IPS-18a (cell line): Measurements from ENCODE around the gene CEACAM7.
"Not testable (repeated sequence)": the region's sequence is repeated elsewhere in the genome, so short reads cannot be mapped to it uniquely, and the experiment has no call there.

Source experiments
- H3K27ac ChIP-seq: one replicate; pipeline ENCODE4 v1.5.1; 2013; ENCODE audit warnings: low read length
- H3K27me3 ChIP-seq: one replicate; pipeline ENCODE4 v1.6.1; 2013; ENCODE audit warnings: mild to moderate bottlenecking, low read length; ENCODE audit not compliant: control insufficient read depth, insufficient read depth
- H3K36me3 ChIP-seq: one replicate; pipeline ENCODE4 v1.6.1; 2013; ENCODE audit warnings: low read depth, low read length; ENCODE audit not compliant: control insufficient read depth
- H3K4me1 ChIP-seq: one replicate; pipeline ENCODE4 v1.6.1; 2013; ENCODE audit warnings: low read depth, low read length; ENCODE audit not compliant: control insufficient read depth
- H3K4me3 ChIP-seq: one replicate; pipeline ENCODE4 v1.5.1; 2013; ENCODE audit warnings: low read length
- H3K9ac ChIP-seq: one replicate; pipeline ENCODE4 v1.6.1; 2013; ENCODE audit warnings: mild to moderate bottlenecking, low read length, moderate library complexity
- H3K9me3 ChIP-seq: one replicate; pipeline ENCODE4 v1.6.1; 2013; ENCODE audit warnings: low read depth, low read length; ENCODE audit not compliant: control insufficient read depth

The CEACAM7 gene

GRCh38 chr19:41688098-41688497 is at the start of gene CEACAM7:
CEACAM7 (minus strand) TSS chr19:41688270; CDS start chr19:41688165, 105 bp downstream.
- Histone ChIP-seq H3K27ac (no peak within 1 kb of the TSS), H3K36me3 (no peaks in the 10 kb centered on the region), H3K9me3 (no peaks in the 10 kb centered on the region), H3K4me1 (peaks cover 3% of the 10 kb centered on the region), H3K4me3 (no peak within 1 kb of the TSS), H3K27me3 (peaks cover under 1% of the 10 kb centered on the region), H3K9ac (no peak within 1 kb of the TSS)

- Histone ChIP-seq H3K36me3 (no peaks in the 10 kb centered on the region), H3K27ac (no peak overlapping the region), H3K9me3 (no peaks in the 10 kb centered on the region), H3K9ac (no peak overlapping the region), H3K27me3 (no peaks in the 10 kb centered on the region), H3K4me1 (no peaks in the 10 kb centered on the region), H3K4me3 (no peak overlapping the region)
Measured at GRCh38 chr19:41735071-41735600, 47.1 kb upstream of the CEACAM7 start.

- no peak overlapping the region for H3K9ac ChIP-seq
- no peak overlapping the region for H3K4me3 ChIP-seq
- H3K4me1 ChIP-seq: no peaks in the 10 kb centered on the region
- H3K36me3 ChIP-seq: no peaks in the 10 kb centered on the region
- H3K27me3 ChIP-seq: no peaks in the 10 kb centered on the region
- H3K9me3 ChIP-seq: no peaks in the 10 kb centered on the region
- H3K27ac ChIP-seq: no peak overlapping the region
Measured at GRCh38 chr19:41734585-41734984, 46.5 kb upstream of the CEACAM7 start.

- Histone ChIP-seq H3K4me1 (no peaks in the 10 kb centered on the region), H3K27me3 (no peaks in the 10 kb centered on the region), H3K27ac (no peak overlapping the region), H3K9ac (no peak overlapping the region), H3K9me3 (no peaks in the 10 kb centered on the region), H3K4me3 (no peak overlapping the region), H3K36me3 (no peaks in the 10 kb centered on the region)
Measured at GRCh38 chr19:41734156-41734555, 46.1 kb upstream of the CEACAM7 start.

GRCh38 chr19:41726493-41726892 is 38.4 kb upstream of the CEACAM7 start:
- Histone ChIP-seq H3K27ac (no peak overlapping the region), H3K27me3 (no peaks in the 10 kb centered on the region), H3K4me1 (no peaks in the 10 kb centered on the region), H3K36me3 (no peaks in the 10 kb centered on the region), H3K4me3 (no peak overlapping the region), H3K9ac (no peak overlapping the region), H3K9me3 (no peaks in the 10 kb centered on the region)

GRCh38 chr19:41720103-41720502 is 32.0 kb upstream of the CEACAM7 start:
- H3K9ac ChIP-seq: no peak overlapping the region
- H3K9me3 ChIP-seq: no peaks in the 10 kb centered on the region
- H3K4me1 ChIP-seq: no peaks in the 10 kb centered on the region
- H3K27me3 ChIP-seq: peaks cover 4% of the 10 kb centered on the region
- no peak overlapping the region for H3K4me3 ChIP-seq
- no peaks in the 10 kb centered on the region for H3K36me3 ChIP-seq
- H3K27ac ChIP-seq: no peak overlapping the region

GRCh38 chr19:41718761-41719160 is 30.7 kb upstream of the CEACAM7 start:
- peaks cover 4% of the 10 kb centered on the region for H3K27me3 ChIP-seq
- H3K27ac ChIP-seq: no peak overlapping the region
- no peak overlapping the region for H3K4me3 ChIP-seq
- no peaks in the 10 kb centered on the region for H3K4me1 ChIP-seq
- H3K9ac ChIP-seq: no peak overlapping the region
- H3K9me3 ChIP-seq: no peaks in the 10 kb centered on the region
- H3K36me3 ChIP-seq: no peaks in the 10 kb centered on the region

- Histone ChIP-seq H3K9me3 (no peaks in the 10 kb centered on the region), H3K9ac (no peak overlapping the region), H3K36me3 (no peaks in the 10 kb centered on the region), H3K4me3 (no peak overlapping the region), H3K27ac (no peak overlapping the region), H3K4me1 (no peaks in the 10 kb centered on the region), H3K27me3 (peaks cover 4% of the 10 kb centered on the region)
Measured at GRCh38 chr19:41714598-41714997, 26.5 kb upstream of the CEACAM7 start.

GRCh38 chr19:41711376-41712261 is 23.5 kb upstream of the CEACAM7 start:
- Histone ChIP-seq H3K9ac (no peak overlapping the region), H3K4me3 (no peak overlapping the region), H3K4me1 (no peaks in the 10 kb centered on the region), H3K9me3 (no peaks in the 10 kb centered on the region), H3K36me3 (no peaks in the 10 kb centered on the region), H3K27me3 (peaks cover 4% of the 10 kb centered on the region), H3K27ac (no peak overlapping the region)

GRCh38 chr19:41709951-41710645 is 22.0 kb upstream of the CEACAM7 start:
- H3K27me3 ChIP-seq: peaks cover under 1% of the 10 kb centered on the region
- no peaks in the 10 kb centered on the region for H3K4me1 ChIP-seq
- H3K9ac ChIP-seq: no peak overlapping the region
- no peak overlapping the region for H3K4me3 ChIP-seq
- no peaks in the 10 kb centered on the region for H3K36me3 ChIP-seq
- no peaks in the 10 kb centered on the region for H3K9me3 ChIP-seq
- no peak overlapping the region for H3K27ac ChIP-seq

GRCh38 chr19:41709516-41709915 is 21.4 kb upstream of the CEACAM7 start:
- H3K4me1 ChIP-seq, H3K27ac ChIP-seq, H3K9ac ChIP-seq, H3K27me3 ChIP-seq, H3K36me3 ChIP-seq, H3K4me3 ChIP-seq, H3K9me3 ChIP-seq: not testable (repeated sequence)
